Epithelial cell of prostate (primary cell): Measurements from ENCODE around the gene ATP4B.

Experiments
- DNase-seq: peaks from one replicate; pipeline ENCODE4 v3.0.0-alpha.2; 2011; ENCODE audit warnings: low read depth, low spot score
- H3K27ac ChIP-seq: fragments of 450-650 bp; 2 replicates; pipeline ENCODE4 v1.5.1; 2017; ENCODE audit warnings: mild to moderate bottlenecking

The ATP4B gene

DNA sequence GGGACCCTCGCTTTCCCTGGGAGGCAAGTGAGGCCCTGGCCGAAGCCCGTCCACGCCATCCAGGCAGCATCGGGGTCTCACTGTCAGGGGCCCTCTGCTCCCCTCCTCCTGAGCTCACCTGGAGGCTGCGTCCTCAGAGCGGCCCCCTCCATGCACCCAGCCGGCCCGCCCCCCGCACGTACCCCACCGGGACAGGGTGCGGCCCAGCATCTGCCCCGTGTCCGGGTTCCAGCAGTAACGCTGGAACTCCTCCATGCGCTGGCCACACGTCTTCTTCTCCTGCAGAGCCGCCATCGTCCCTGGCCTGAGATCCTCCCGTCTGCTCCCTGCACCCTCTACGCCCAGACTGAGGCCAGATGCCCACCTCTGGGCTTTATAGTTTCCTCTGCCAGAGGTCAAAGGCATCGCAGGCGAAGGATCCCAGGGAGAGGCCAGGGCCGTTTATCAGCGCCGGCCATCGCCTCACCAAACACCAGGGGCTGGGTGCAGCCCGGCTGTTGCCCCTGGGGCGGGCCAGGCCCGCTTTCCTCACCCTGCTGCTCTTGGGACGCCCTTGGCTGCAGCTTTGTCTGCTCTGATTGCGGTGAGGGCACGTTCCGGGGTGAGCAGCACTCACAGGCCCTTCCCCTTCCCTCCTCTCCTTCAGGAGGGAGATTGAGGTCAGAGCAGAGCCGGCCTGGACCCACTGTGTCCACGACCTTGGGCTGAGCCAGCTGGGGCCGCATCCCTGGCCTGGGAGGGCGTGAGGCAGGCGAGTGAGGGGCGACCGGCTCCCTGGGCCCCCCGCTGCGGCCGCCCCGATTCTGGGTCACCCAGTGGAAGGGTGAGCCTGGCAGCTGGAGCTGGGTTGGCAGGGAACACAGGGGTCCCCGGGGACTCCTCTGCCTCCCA lies at the start of gene ATP4B:
TSS of gene ATP4B (minus strand) at position 348 of the 891 bp plus-strand sequence. CDS start at position 294, 54 bp downstream.
- H3K27ac ChIP-seq: no peak within 1 kb of the TSS
- DNase-seq: no peak

DNA sequence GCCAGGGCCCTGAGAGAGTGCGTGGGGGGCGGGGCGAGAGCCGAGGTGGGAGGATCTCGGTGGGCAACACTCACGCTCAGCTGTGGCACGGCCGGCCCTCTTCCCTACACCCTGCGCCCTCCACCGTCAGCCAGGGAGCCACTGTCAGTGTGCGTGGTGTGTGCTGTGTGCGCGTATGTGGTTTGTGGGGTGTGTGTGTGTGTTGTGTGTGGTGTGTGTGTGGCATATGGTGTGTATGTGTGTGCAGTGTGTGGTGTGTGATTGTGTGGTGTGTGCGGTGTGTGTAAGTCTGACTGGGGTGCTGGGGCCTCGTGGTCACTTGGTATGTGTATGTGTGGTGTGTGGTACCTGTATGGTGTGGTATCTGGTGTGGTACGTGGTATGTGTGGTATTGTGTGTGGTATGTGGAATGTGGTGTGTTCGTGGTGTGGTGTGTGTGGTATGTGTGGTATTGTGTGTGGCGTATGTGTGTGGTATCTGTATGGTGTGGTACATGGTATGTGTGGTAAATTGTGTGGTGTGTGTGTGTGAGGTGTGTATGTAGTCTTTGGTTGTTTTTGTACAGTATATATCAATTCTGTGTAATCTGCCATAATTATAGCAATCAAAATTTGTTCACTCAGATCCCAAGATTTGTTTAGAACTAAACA lies 14.1 kb upstream of the ATP4B start:
- DNase-seq: no peak

DNA sequence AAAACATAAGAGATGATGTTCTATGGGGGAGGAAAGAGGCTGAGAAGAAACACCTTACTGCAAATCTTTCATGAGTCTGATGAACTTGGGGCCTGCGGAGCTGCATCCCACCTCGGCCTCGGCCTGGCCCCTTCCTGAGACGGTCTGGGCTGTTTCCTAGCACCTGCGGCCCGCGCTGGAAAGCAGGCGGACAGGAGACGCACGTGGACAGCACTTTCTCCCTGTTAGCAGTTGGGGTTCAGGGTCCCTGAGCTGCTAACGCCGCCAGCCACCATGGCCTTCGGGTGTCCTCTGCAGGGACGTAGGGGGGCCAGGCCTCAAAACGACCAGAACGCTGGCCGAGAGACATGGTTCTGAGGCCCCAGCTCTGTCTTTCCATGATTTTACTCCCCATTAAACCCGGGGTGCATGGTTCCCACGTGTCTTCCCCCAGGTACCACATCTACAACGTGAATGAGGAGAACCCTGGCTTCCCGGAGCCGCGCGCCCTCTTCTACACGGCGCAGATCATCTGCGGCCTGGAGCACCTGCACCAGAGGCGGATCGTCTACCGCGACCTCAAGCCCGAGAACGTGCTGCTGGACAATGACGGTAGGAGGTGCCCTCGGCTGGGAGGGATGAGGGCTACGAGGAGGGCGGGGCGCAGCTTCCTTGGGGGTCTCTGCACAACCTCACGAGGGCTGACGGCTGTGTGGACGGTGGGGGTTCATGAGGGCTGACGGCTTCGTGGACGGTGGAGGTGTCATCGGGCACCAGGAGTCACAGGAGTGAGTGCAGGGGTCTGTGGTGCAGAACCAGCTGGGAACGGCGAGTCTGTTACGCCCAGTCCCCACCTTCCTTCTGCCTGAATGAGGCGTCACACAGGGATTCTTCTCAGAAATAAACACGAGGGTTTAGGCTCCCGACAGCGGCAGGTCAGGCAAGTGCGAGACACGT lies 13.3 kb upstream of the ATP4B start:
- no peak overlapping the region for H3K27ac ChIP-seq
- DNase-seq: no peak

More for the DNA sequence above, 14.1 kb upstream of the ATP4B start:
- H3K27ac ChIP-seq: no peak overlapping the region

DNA sequence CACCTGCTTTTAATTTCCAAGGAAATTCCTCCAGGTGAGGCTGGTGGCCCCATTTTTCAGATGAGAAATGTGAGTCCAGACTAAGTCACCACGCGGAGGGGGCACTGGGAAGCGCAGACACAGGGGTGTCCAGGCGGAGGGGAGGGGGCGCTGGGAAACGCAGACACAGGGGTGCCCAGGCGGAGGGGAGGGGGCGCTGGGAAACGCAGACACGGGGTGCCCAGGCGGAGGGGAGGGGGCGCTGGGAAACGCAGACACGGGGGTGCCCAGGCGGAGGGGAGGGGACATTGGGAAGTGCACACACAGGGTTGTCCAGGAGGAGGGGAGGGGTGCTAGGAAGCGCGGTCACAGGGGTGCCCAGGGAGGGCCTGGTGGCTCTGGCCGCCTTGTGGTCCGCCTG lies 12.5 kb upstream of the ATP4B start:
- no peak for DNase-seq
- no peak overlapping the region for H3K27ac ChIP-seq

DNA sequence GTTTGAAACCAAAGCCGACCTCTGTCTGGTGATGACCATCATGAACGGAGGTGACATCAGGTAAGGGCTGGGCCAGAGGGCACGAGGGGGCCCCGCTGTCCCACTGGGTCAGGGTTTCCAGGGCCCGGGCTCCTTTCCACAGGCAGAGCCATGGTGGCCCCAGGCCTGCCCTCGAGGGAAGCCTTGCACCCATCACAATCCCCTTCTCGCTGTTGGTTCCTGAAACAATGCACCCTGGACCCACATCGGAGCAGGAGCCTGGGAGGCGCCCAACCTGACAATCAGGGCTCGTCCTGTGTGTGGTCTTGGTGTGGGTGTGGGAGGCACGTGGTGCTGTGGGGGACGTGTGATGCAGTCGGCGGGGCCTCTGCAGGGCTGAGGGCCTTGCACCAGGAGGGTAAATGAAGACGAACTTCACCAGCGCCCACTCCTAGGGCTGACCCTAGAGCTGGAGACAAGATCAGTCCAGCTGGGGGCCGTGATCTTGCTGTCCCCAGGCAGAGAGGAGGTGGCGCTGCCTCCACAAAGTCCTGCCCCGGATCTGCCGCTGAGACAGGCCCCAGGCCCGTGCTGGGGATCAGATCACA lies 11.8 kb upstream of the ATP4B start:
- DNase-seq: no peak

DNA sequence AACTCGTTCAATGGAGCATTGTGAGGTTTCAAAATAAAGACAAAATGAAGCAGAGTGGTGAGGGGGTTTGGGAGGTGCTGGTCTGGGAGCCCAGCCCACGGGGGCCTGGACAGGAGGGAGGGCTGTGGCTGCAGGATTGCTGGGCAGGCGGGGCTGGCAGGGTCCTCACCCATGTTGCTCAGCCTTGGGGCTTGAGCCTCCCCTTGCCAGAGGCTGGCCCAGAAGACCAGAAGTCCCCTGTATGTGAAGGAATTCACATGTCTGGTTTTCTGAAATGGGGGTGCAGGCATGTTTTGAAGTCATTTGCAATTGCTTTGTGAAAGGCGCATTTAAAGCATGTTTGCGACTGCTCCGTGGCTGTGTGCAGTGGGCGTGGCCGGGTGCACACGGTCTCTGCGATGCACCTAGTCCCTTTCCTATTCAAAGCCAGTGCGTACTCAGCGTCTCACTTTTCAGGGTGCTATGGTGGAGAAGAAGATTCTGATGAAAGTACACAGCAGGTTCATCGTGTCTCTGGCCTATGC lies 11.3 kb upstream of the ATP4B start:
- no peak for DNase-seq
- H3K27ac ChIP-seq: no peak overlapping the region

More for the DNA sequence above, 11.8 kb upstream of the ATP4B start:
- H3K27ac ChIP-seq: no peak overlapping the region

DNA sequence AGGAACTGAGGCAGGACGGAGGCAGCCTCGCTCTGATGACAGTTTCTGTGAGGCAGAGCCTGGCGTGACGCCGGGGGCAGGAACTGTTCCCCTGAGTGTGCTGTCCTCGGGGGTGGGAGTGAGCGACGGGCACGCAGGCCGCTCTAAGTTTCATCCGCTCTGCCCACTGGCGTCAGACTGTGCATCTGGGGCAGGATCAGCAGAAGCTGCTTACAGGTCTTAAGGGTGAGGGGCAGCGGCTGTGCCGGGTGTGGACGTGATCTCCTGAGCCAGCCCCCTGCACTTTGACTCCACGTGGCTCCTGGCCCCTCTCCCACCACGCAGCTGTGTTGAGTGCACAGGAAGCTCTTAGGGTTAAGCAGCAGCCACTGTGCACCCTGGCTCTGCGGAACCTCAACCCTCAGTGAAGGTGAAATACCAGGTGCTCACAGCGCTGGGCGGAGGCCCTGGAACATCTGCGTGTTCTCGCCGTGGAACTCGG lies 10.5 kb upstream of the ATP4B start:
- no peak overlapping the region for H3K27ac ChIP-seq
- DNase-seq: no peak

DNA sequence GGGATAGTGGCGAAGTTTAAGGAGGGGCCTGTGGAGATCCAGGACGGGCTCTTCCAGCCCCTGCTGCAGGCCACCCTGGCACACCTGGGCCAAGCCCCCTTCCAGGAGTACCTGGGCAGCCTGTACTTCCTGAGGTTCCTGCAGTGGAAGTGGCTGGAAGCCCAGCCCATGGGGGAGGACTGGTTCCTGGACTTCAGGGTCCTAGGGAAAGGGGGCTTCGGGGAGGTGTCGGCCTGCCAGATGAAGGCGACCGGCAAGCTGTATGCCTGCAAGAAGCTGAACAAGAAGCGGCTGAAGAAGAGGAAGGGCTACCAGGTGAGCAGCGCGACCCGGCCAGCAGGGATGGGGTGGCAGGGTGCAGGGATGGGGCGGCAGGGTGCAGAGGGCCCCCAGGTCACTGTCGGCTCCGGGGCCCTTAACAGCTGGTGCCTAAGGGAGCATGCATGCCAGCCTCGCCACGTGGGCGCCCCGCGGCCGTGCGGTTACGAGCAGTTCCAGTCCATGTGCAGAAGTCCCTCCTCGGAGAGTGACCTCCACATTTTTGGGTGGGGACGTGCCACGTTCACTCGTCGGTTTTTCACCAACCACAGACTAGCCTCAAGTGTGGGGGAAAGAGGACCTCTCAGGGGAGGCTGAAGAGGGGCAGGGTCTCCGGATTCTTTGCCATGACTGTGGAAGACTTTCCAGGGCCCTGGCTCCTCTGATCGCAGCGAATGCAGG lies 9.9 kb upstream of the ATP4B start:
- DNase-seq: no peak
- no peak overlapping the region for H3K27ac ChIP-seq

DNA sequence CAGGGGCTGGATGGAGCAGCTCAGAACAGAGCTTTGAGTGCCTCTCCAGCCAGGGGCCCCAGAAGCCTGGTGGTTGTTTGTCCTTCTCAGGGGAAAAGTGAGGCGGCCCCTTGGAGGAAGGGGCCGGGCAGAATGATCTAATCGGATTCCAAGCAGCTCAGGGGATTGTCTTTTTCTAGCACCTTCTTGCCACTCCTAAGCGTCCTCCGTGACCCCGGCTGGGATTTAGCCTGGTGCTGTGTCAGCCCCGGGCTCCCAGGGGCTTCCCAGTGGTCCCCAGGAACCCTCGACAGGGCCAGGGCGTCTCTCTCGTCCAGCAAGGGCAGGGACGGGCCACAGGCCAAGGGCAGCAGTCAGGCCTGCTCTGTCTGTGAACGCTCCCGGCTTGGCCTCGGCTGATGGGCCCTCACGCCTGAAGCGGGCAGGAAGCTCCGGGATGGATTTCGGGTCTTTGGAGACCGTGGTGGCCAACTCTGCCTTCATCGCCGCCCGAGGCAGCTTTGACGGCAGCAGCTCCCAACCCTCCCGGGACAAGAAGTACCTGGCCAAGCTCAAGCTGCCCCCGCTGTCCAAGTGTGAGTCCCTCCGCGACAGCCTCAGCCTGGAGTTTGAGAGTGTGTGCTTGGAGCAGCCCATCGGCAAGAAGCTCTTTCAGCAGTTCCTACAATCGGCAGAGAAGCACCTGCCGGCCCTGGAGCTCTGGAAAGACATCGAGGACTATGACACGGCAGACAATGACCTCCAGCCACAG lies 9.1 kb upstream of the ATP4B start, which contains the start of gene GRK1:
TSS of gene GRK1 (plus strand) at position 269 of the 751 bp plus-strand sequence. CDS start at position 437, 168 bp downstream.
- no peak within 1 kb of the TSS for H3K27ac ChIP-seq
- no peak for DNase-seq

DNA sequence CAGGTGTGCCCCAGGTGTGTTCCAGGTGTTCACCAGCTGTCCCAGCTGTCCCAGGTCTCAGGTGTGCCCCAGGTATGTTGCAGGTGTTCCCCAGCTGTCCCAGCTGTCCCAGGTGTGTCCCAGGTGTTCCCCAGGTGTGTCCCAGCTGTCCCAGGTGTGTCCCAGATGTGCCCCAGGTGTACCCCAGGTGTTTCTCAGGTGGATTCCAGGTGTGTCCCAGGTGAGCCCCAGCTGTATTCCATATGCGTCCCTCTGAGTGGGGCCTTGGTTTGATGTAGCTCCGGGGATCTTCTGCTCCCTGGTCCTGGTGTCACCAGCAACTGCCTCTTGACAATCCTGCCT lies 8.3 kb upstream of the ATP4B start:
- no peak for DNase-seq
- no peak overlapping the region for H3K27ac ChIP-seq

DNA sequence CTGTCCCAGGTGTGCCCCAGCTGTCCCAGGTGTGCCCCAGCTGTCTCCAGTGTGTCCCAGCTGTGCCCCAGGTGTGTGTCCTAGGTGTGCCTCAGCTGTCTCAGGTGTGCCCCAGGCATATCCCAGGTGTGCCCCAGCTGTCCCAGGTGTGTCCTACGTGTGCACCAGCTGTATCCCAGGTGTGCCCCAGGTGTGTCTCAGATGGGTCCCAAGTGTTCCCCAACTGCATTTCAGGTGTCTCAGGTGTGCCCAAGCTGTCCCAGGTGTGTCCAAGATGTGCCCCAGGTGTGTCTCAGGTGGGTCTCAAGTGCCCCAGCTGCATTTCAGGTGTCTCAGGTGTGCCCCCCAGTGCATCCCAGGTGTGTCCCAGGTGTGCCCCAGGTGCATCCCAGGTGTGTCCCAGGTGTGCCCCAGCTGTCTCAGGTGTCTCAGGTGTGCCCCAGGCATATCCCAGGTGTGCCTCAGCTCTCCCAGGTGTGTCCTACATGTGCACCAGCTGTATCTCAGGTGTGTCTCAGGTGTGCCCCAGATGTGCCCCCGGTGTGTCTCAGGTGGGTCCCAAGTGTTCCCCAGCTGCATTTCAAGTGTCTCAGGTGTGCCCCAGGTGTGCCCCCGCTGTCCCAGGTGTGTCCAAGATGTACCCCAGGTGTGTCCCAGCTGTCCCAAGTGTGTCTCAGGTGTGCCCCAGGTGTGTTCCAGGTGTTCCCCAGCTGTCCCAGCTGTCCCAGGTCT lies 7.8 kb upstream of the ATP4B start:
- no peak overlapping the region for H3K27ac ChIP-seq
- no peak for DNase-seq

DNA sequence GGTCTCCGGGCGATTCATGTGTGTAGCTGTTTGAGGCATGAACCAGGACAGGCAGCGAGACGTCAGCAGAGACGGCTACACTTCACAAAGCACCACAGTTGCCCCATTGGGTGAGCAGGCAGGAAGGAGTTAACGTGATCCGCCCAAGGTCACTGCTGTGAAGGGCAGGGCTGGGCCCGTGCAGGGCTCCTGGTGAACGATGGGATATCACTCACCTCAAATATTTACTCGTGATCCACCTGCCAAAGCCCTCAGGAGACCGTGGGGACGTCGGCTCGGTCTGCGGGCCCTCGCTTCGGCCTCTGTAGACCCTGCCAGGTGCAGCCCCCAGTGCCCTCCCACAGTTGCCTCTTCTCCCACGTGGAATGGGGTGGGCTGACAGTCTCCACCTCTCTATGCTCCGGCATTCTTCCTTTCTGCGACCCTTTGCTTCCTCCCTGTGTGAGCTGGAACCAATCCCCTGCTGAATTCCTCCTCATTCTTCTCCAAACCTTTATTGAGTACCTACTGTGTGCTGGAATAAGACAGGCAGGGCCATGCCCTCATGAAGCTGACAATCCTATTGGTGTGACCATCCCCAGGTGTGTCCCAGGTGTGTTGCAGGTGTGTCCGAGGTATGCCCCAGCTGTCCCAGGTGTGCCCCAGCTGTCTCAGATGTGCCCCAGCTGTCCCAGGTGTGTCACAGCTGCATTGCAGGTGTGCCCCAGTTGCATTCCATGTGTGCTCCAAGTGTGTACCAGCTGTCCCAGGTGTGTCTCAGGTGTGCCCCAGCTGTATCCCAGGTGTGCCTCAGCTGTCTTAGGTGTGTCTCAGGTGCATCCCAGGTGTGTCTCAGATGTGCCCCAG lies 7.0 kb upstream of the ATP4B start:
- DNase-seq: no peak

DNA sequence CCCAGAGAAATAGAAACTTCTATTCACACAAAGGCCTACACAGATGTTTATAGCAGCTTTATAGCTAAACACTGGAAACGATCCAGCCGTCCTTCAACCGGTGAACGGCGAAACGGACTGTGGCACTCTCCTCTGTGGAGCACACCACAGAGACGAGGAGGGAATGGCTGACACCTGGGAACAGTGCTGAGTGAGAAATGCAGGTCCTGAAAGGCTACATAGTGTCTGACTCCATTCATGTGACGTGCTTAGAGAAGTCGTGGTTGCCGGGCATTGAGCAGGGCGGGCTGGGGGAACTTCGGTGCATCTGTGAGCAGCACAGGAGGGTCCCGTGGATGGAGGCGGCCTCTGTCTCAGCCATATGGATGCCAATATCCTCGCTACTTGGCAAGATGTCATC lies 5.9 kb upstream of the ATP4B start:
- H3K27ac ChIP-seq: no peak overlapping the region
- no peak for DNase-seq

More for the DNA sequence above, 7.0 kb upstream of the ATP4B start:
- no peak overlapping the region for H3K27ac ChIP-seq

DNA sequence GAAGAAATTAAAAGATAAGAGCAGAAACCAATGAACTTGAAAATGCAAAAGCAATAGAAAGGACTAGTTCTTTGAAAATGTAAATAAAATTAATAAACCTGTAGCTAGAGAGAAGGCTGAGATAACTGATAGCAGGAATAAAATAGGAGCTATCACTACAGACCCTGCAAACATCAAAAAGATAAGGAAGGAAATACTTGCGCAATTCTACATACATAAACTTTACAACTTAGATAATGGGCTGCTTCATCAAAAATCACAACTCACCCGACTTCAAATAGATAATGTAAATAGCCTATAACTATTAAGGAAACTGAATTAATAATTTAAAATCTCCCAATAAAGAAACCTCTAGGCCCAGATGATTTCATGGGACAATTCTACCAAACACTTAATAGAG lies 3.5 kb upstream of the ATP4B start:
- no peak for DNase-seq
- no peak overlapping the region for H3K27ac ChIP-seq

DNA sequence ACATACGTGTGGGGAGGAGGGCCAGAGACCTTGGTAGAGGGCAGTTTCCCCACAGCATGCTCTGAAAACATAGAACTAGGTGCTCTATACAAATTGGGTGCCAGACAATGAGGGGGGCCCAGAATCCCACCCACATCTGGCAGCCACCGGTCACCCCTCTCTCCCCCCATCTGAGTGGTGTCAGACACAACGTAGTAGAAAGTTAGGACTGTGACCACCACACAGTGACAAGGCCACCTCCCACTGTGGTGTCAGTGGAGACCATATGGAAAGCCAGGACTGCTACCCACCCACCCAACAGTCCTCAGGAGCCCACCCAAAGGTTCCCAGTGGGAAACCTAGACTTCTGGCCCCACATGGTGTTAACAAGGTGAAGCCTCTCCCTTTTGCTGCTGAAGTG lies 2.1 kb upstream of the ATP4B start:
- no peak overlapping the region for H3K27ac ChIP-seq
- no peak for DNase-seq

DNA sequence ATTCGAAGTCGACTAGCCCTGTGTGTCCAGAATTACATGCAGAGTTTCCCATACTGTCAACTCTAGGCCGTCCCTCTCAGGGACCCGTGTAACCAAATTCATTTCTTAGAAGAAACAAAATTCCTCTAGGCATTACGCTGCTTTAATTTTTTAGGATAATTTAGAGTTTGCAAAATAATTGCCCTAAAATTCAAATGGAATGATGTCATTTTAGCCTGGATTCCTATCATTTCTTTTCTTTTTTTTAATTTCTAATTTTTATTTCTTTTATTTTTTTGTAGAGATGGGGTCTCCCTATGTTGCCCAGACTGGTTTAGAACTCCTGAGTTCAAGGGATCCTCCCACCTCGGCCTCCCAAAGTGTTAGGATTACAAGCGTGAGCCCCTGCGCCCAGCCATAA lies 1.3 kb upstream of the ATP4B start:
- no peak overlapping the region for H3K27ac ChIP-seq
- DNase-seq: no peak

DNA sequence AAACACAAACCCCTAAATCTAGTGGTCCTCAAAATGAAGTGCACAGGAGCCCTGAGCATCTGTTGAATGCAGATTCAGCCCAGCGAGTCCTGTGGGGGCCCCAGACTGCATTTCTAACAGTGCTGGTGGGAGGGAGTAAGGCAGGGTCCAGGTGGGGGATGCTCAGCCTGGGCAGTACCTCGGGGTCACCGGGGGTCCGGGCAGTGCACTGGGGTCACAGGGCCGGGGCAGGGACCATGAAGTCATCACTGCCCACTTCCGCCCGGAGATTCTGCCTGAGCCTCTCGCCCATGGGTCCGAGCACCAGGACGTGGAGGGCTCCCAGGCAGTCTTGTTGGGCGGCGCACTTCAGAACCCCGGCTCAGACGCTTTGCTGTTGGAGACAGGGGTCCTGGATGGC lies 838 bp upstream of the ATP4B start:
- no peak overlapping the region for H3K27ac ChIP-seq
- no peak for DNase-seq
